H1 (cell line): ENCODE data around the gene PIK3R4. TPM values are rescaled to one million over a fixed set of nuclear protein-coding genes. Genes with fewer than 3 reads are reported as not detected.

Experiments used
- CTCF ChIA-PET: fragments of 300-600 bp; sonication (Branson Sonifier 250); formaldehyde crosslinking; loops from one replicate; lab custom pipeline; 2021; ENCODE audit not compliant: partially characterized antibody; lab: Charles Lee
- POLR2A ChIA-PET: fragments of 300-600 bp; sonication (Branson Sonifier 250); formaldehyde crosslinking; loops from one replicate; lab custom pipeline; 2021; ENCODE audit warnings: inconsistent platforms; ENCODE audit not compliant: partially characterized antibody; lab: Charles Lee
- DNase-seq, 2 experiments: peaks; one replicate each; pipeline versions ENCODE4 v3.0.0 to v3.0.0-alpha.2; 2010 to 2022; ENCODE audit warnings: low spot score in 2 of 2, low read depth in 1 of 2, mixed read lengths in 1 of 2
- FAIRE-seq: peaks from 2 replicates; lab custom pipeline; 2011; peaks lifted over from hg19 to GRCh38; lab: Jason Lieb, UNC
- H2AFZ ChIP-seq: 2 replicates; pipeline ENCODE4 v1.8.1; 2012; ENCODE audit warnings: low read length, inconsistent platforms
- H2AK5ac ChIP-seq: 2 replicates; pipeline ENCODE4 v1.6.1; 2013; ENCODE audit warnings: low read depth, low read length
- H2BK120ac ChIP-seq: replicated peaks from 2 replicates; pipeline ENCODE3; 2013; ENCODE audit warnings: low read depth, low read length, inconsistent platforms
- H2BK12ac ChIP-seq: 2 replicates; pipeline ENCODE4 v1.6.1; 2013; ENCODE audit warnings: low read depth, low read length
- H2BK15ac ChIP-seq: 2 replicates; pipeline ENCODE4 v1.6.1; 2013; ENCODE audit warnings: low read length
- H2BK20ac ChIP-seq: 2 replicates; pipeline ENCODE4 v1.6.1; 2013; ENCODE audit warnings: low read length
- H2BK5ac ChIP-seq: 2 replicates; pipeline ENCODE4 v1.6.1; 2013; ENCODE audit warnings: low read depth, low read length
- H3K14ac ChIP-seq: 2 replicates; pipeline ENCODE4 v1.6.1; 2013; ENCODE audit warnings: inconsistent platforms; ENCODE audit not compliant: insufficient read length
- H3K18ac ChIP-seq: 2 replicates; pipeline ENCODE4 v1.6.1; 2013; ENCODE audit warnings: low read length; ENCODE audit errors: extremely low read depth
- H3K23ac ChIP-seq: 2 replicates; pipeline ENCODE4 v1.6.1; 2013; ENCODE audit warnings: inconsistent platforms; ENCODE audit not compliant: insufficient read length
- H3K23me2 ChIP-seq: 2 replicates; pipeline ENCODE4 v1.6.1; 2013; ENCODE audit warnings: low read depth, low read length
- H3K27ac ChIP-seq: 2 replicates; pipeline ENCODE4 v1.6.1; 2011; ENCODE audit warnings: low read depth, low read length, inconsistent platforms
- H3K27me3 ChIP-seq, 4 experiments: replicated peaks in 1 of 4; 1 replicate in 1 of 4; 2 replicates in 3 of 4; pipeline versions ENCODE4 v1.6.1 to v1.8.1; 2011 to 2013; ENCODE audit warnings: low read length in 3 of 4, mild to moderate bottlenecking in 3 of 4, inconsistent platforms in 2 of 4, mixed read lengths in 2 of 4, moderate library complexity in 1 of 4; ENCODE audit not compliant: control insufficient read depth in 3 of 4, insufficient read depth in 3 of 4; ENCODE audit errors: extremely low read depth in 1 of 4
- H3K36me3 ChIP-seq, 4 experiments: 2 replicates each; pipeline versions ENCODE4 v1.6.1 to v1.8.1; 2011 to 2013; ENCODE audit warnings: mild to moderate bottlenecking in 4 of 4, low read length in 3 of 4, moderate library complexity in 2 of 4, control low read depth in 1 of 4, inconsistent platforms in 1 of 4; ENCODE audit not compliant: insufficient read depth in 4 of 4, control insufficient read depth in 2 of 4
- H3K4ac ChIP-seq: replicated peaks from 2 replicates; pipeline ENCODE3; 2013; ENCODE audit warnings: low read length, low read depth, mixed read lengths, inconsistent platforms; ENCODE audit not compliant: insufficient read length
- H3K4me1 ChIP-seq, 4 experiments: replicated peaks in 1 of 4; 1 replicate in 1 of 4; 2 replicates in 3 of 4; pipeline versions ENCODE4 v1.6.1 to v1.8.1; 2011 to 2013; ENCODE audit warnings: low read length in 3 of 4, inconsistent platforms in 2 of 4, mixed read lengths in 1 of 4; ENCODE audit not compliant: insufficient read depth in 4 of 4, control insufficient read depth in 3 of 4
- H3K4me2 ChIP-seq, 2 experiments: 2 replicates each; pipeline versions ENCODE4 v1.6.1 to v1.8.1; 2011 to 2013; ENCODE audit warnings: low read depth in 2 of 2, low read length in 2 of 2, control low read depth in 1 of 2, inconsistent platforms in 1 of 2, mild to moderate bottlenecking in 1 of 2; ENCODE audit not compliant: insufficient read depth in 1 of 2
- H3K4me3 ChIP-seq, 4 experiments: fragments of 200-600, 300-600 bp in 1 of 4; sonication (generic), shearing (Covaris generic), sonication (Bioruptor Twin) in 1 of 4; 2 replicates each; pipeline versions ENCODE4 v1.5.1 to v1.8.1; 2011 to 2016; ENCODE audit warnings: low read length in 4 of 4, low read depth in 3 of 4, control low read depth in 2 of 4, inconsistent platforms in 2 of 4, mild to moderate bottlenecking in 2 of 4, mixed read lengths in 1 of 4, moderate library complexity in 1 of 4; ENCODE audit not compliant: insufficient read depth in 2 of 4; ENCODE audit errors: extremely low read depth in 1 of 4
- H3K56ac ChIP-seq: replicated peaks from 2 replicates; pipeline ENCODE3; 2013; ENCODE audit warnings: low read depth, mild to moderate bottlenecking, mixed read lengths, low read length, inconsistent platforms; ENCODE audit not compliant: insufficient read length
- H3K79me1 ChIP-seq: 2 replicates; pipeline ENCODE4 v1.6.1; 2013; ENCODE audit warnings: low read depth, low read length, control low read depth
- H3K79me2 ChIP-seq, 2 experiments: 2 replicates each; pipeline versions ENCODE4 v1.6.1 to v1.8.1; 2012 to 2013; ENCODE audit warnings: low read length in 2 of 2, mild to moderate bottlenecking in 2 of 2, inconsistent platforms in 1 of 2; ENCODE audit not compliant: insufficient read depth in 2 of 2, control insufficient read depth in 1 of 2
- H3K9ac ChIP-seq, 4 experiments: replicated peaks in 1 of 4; 1 replicate in 1 of 4; 2 replicates in 3 of 4; pipeline versions ENCODE4 v1.6.1 to v1.8.1; 2011 to 2013; ENCODE audit warnings: low read depth in 3 of 4, low read length in 3 of 4, control low read depth in 2 of 4, mild to moderate bottlenecking in 2 of 4, moderate library complexity in 2 of 4, inconsistent platforms in 1 of 4; ENCODE audit errors: extremely low read depth in 1 of 4
- H3K9me3 ChIP-seq, 2 experiments: 2 replicates each; pipeline versions ENCODE4 v1.6.1 to v1.8.1; 2012 to 2013; ENCODE audit warnings: mild to moderate bottlenecking in 2 of 2, moderate library complexity in 2 of 2, control low read depth in 1 of 2, inconsistent platforms in 1 of 2, low read depth in 1 of 2, low read length in 1 of 2, mixed read lengths in 1 of 2; ENCODE audit not compliant: insufficient read depth in 2 of 2
- H4K20me1 ChIP-seq, 2 experiments: replicated peaks in 1 of 2; 2 replicates each; pipeline versions ENCODE3 to v1.8.1; 2011 to 2013; ENCODE audit warnings: inconsistent platforms in 2 of 2, low read length in 2 of 2, mild to moderate bottlenecking in 1 of 2; ENCODE audit not compliant: insufficient read depth in 2 of 2, control insufficient read depth in 1 of 2
- H4K5ac ChIP-seq: 2 replicates; pipeline ENCODE4 v1.6.1; 2013; ENCODE audit warnings: low read length, low read depth, mixed read lengths, inconsistent platforms; ENCODE audit not compliant: insufficient read length
- H4K8ac ChIP-seq: 2 replicates; pipeline ENCODE4 v1.8.0; 2013; ENCODE audit warnings: mild to moderate bottlenecking, moderate library complexity, low read length, inconsistent platforms; ENCODE audit not compliant: insufficient read depth; ENCODE audit errors: extremely low read depth
- H4K91ac ChIP-seq: replicated peaks from 2 replicates; pipeline ENCODE3; 2013; ENCODE audit warnings: low read length, mixed read lengths, inconsistent platforms; ENCODE audit not compliant: insufficient read length
- KDM5A ChIP-seq: fragments of 200-600 bp; IDR thresholded peaks from 2 replicates; pipeline ENCODE4 v1.7.1; 2012; ENCODE audit warnings: mild to moderate bottlenecking, low read length, inconsistent platforms, mixed read lengths
- WGBS, 2 experiments: shearing (Covaris generic) in 1 of 2; methylation state at CpG; one replicate each; pipeline versions ENCODE4 v1.1.6 to v1.1.7; 2013 to 2015; ENCODE audit warnings: low lambda C conversion rate in 2 of 2, mixed read lengths in 2 of 2, inconsistent platforms in 1 of 2, low coverage in 1 of 2, missing lambda C conversion rate in 1 of 2; ENCODE audit not compliant: insufficient replicate concordance in 2 of 2, insufficient coverage in 1 of 2, insufficient read length in 1 of 2; ENCODE audit errors: extremely low coverage in 1 of 2, missing lambda C conversion rate in 1 of 2; 5-methylcytosine and 5-hydroxymethylcytosine counted together
- polyA plus RNA-seq, 7 experiments: library from polyadenylated mRNA; depleted of rRNA in 3 of 7; stranded (reverse) in 5 of 7; unstranded in 2 of 7; fragments of >200 nt in 5 of 7; fragments of 200-250 nt in 2 of 7; gene quantifications; 1 replicate in 5 of 7; 2 replicates in 1 of 7; 4 replicates in 1 of 7; pipeline versions ENCODE4 v1.2.1 to v1.2.3, GENCODE V29; 2011 to 2013; ENCODE audit warnings: missing spikeins in 2 of 7, mixed read lengths in 2 of 7
- total RNA-seq: library from RNA; stranded (reverse); fragmentation: NEBNext Ultra II Directional; extraction: Animal tissue kit (Norgen Biotek cat#: 25700); gene quantifications from 2 replicates; pipeline ENCODE4 v1.2.1, GENCODE V29; 2021

The PIK3R4 gene
- total and polyA plus RNA-seq, 2 of the 8 experiments (the other 6 are each of a cell fraction or from before 2014, with no cell fraction given): 43.8 to 87.4 TPM

DNA sequence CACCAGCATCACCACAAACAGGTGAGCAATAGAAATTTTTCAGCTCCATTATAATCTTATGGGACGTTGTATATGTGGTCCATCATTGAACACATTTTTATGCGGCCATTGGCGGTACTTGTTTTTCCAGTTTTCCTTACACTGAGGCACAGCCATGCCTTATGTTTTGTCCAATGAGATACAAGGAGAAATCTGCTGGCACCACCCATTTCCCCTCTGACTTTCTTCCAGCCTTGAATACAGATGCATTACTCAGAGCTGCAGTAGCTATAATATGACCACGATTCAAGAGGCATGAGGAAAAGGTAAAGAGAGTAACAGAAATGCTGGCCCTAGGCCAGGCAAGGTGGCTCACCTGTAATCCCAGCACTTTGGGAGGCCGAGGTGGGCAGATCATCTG, 9.0 kb upstream of the PIK3R4 start:
- no peaks in the 10 kb centered on the region for H3K27me3 ChIP-seq
- no peak overlapping the region for H3K23ac ChIP-seq
- no peak overlapping the region for H3K4me3 ChIP-seq
- no peak for TF ChIP-seq KDM5A
- H3K56ac ChIP-seq: no peak overlapping the region
- no peak overlapping the region for H3K14ac ChIP-seq
- no peaks in the 10 kb centered on the region for H3K9me3 ChIP-seq
- H2BK120ac ChIP-seq: no peak overlapping the region
- H3K27ac ChIP-seq: no peak overlapping the region
- no peaks in the 10 kb centered on the region for H4K20me1 ChIP-seq
- no peak overlapping the region for H3K9ac ChIP-seq
- FAIRE-seq: no peak
- no peak overlapping the region for H3K4ac ChIP-seq
- no peak overlapping the region for H3K18ac ChIP-seq
- DNase-seq: no peak
- H4K5ac ChIP-seq: no peak overlapping the region
- ChIA-PET POLR2A (interaction anchor here (0.7 kb wide), 1 partner anchor 85 kb away, joined by 4 read pairs; no protein-coding TSS in a partner anchor), CTCF (interaction anchor here (0.9 to 3.8 kb wide), 2 partner anchors 21 to 138 kb away, joined by 3 to 21 read pairs; partner anchors contain the start of gene ATP2C1)
- H3K79me1 ChIP-seq: no peaks in the 10 kb centered on the region
- H2AFZ ChIP-seq: no peak overlapping the region
- H3K23me2 ChIP-seq: peaks cover 1% of the 10 kb centered on the region; the same call in 1 of the 2 replicates
- no peak overlapping the region for H4K8ac ChIP-seq
- no peaks in the 10 kb centered on the region for H3K36me3 ChIP-seq
- no peak overlapping the region for H2BK5ac ChIP-seq
- H3K4me1 ChIP-seq: no peaks in the 10 kb centered on the region
- H3K4me2 ChIP-seq: no peak overlapping the region
- no peak overlapping the region for H2BK20ac ChIP-seq
- no peak overlapping the region for H2BK12ac ChIP-seq
- H2BK15ac ChIP-seq: no peak overlapping the region
- H2AK5ac ChIP-seq: no peak overlapping the region
- H3K79me2 ChIP-seq: no peaks in the 10 kb centered on the region
- no peak overlapping the region for H4K91ac ChIP-seq
- 93% methylated on average over 5 of the region's 5 CpGs; no CpG with 5 or more reads in 1 of the 2 experiments for WGBS, 2 experiments
